Muscle of arm (tissue), 14 donors: Measurements from ENCODE around the gene BBC3. TPM values are rescaled to one million over a fixed set of nuclear protein-coding genes. Genes with fewer than 3 reads are reported as not detected.
A peak's percentile ranks its signal among the peaks of the same experiment; 100 is the strongest.
"Not testable (repeated sequence)": the region's sequence is repeated elsewhere in the genome, so short reads cannot be mapped to it uniquely, and the experiment has no call there.

ENCODE experiments used
- DNase-seq: peaks from one replicate; pipeline ENCODE4 v3.0.0-alpha.2; 2013
- long read RNA-seq, 11 donors: transcript quantifications; one replicate each; lab custom pipeline, GENCODE V29; 2026
- polyA plus RNA-seq, 12 donors: library from polyadenylated mRNA; unstranded; fragments of 120-200 nt; gene quantifications; one replicate each; pipeline ENCODE4 v1.2.1, GENCODE V29; 2013; ENCODE audit not compliant: insufficient read length in 12 of 12

Gene BBC3
- polyA plus RNA-seq = 1 to 10 TPM in 10 of 12 donors, under 1 TPM in 1, not detected in 1; 0.98 to 9.5 (median 1.8) TPM
- long read RNA-seq, donor 1, transcript BBC3-206 (1 exons, 1,747 nt) = major isoform, 8 of 10 reads
- long read RNA-seq, donor 1, partial matches to known transcripts = 0 of 10 reads
- long read RNA-seq, donor 1, other reads (novel, unspliced or antisense) = 0 of 10 reads
- long read RNA-seq, donor 2, partial matches to known transcripts = 0 of 2 reads
- long read RNA-seq, donor 2, other reads (novel, unspliced or antisense) = 0 of 2 reads
- long read RNA-seq, donor 3, partial matches to known transcripts = 0 of 2 reads
- long read RNA-seq, donor 3, other reads (novel, unspliced or antisense) = 0 of 2 reads
- long read RNA-seq, donor 4, partial matches to known transcripts = 0 of 2 reads
- long read RNA-seq, donor 4, other reads (novel, unspliced or antisense) = 0 of 2 reads
- long read RNA-seq, donor 5, partial matches to known transcripts = 0 of 7 reads
- long read RNA-seq, donor 5, other reads (novel, unspliced or antisense) = 0 of 7 reads
- long read RNA-seq, donor 6, partial matches to known transcripts = 0 of 1 reads
- long read RNA-seq, donor 6, other reads (novel, unspliced or antisense) = 0 of 1 reads
- long read RNA-seq, donor 7 = 0 reads
- long read RNA-seq, donor 8, partial matches to known transcripts = 0 of 4 reads
- long read RNA-seq, donor 8, other reads (novel, unspliced or antisense) = 0 of 4 reads
- long read RNA-seq, donor 9, partial matches to known transcripts = 0 of 3 reads
- long read RNA-seq, donor 9, other reads (novel, unspliced or antisense) = 0 of 3 reads
- long read RNA-seq, donor 10, partial matches to known transcripts = 0 of 1 reads
- long read RNA-seq, donor 10, other reads (novel, unspliced or antisense) = 0 of 1 reads
- long read RNA-seq, donor 11, partial matches to known transcripts = 0 of 3 reads
- long read RNA-seq, donor 11, other reads (novel, unspliced or antisense) = 0 of 3 reads

GRCh38 chr19:47230921-47231214 is at the start of gene BBC3:
Gene BBC3, minus strand, starts transcription at chr19:47231199. Its CDS starts 2,768 bp downstream, at chr19:47228431.
- DNase-seq = no peak

GRCh38 chr19:47280183-47280797 is 49.3 kb upstream of the BBC3 start:
- DNase-seq = no peak

GRCh38 chr19:47276513-47276912 is 45.5 kb upstream of the BBC3 start:
- DNase-seq = not testable (repeated sequence)

- DNase-seq = peak; percentile 56
Measured at GRCh38 chr19:47275791-47276461, 44.9 kb upstream of the BBC3 start.

GRCh38 chr19:47274891-47275761 is 44.1 kb upstream of the BBC3 start:
- DNase-seq = no peak

GRCh38 chr19:47274071-47274890 is 43.3 kb upstream of the BBC3 start, which contains the start of gene INAFM1:
Gene INAFM1, plus strand, starts transcription at chr19:47274885. Its CDS starts 35 bp downstream, at chr19:47274920.
- peak; percentile 95 for DNase-seq

GRCh38 chr19:47273313-47274070 is 42.5 kb upstream of the BBC3 start:
- peak; percentile 96 for DNase-seq

- peak; percentile 69 for DNase-seq
Measured at GRCh38 chr19:47272448-47273312, 41.7 kb upstream of the BBC3 start.

- no peak for DNase-seq
Measured at GRCh38 chr19:47271949-47272348, 41.0 kb upstream of the BBC3 start.

- DNase-seq = no peak
Measured at GRCh38 chr19:47270408-47270807, 39.4 kb upstream of the BBC3 start.

GRCh38 chr19:47269596-47269995 is 38.6 kb upstream of the BBC3 start:
- no peak for DNase-seq

GRCh38 chr19:47268028-47268427 is 37.0 kb upstream of the BBC3 start:
- no peak for DNase-seq

GRCh38 chr19:47267350-47267759 is 36.4 kb upstream of the BBC3 start:
- no peak for DNase-seq

- no peak for DNase-seq
Measured at GRCh38 chr19:47266401-47266941, 35.5 kb upstream of the BBC3 start.

- no peak for DNase-seq
Measured at GRCh38 chr19:47264629-47265028, 33.6 kb upstream of the BBC3 start.

GRCh38 chr19:47261946-47262793 is 31.2 kb upstream of the BBC3 start:
- not testable (repeated sequence) for DNase-seq
